GM21786 (cell line): ENCODE data around the gene WSB2.

ENCODE experiments used
- ATAC-seq: cut with Tn5 transposase; IDR thresholded peaks from one replicate; pipeline ENCODE4 v1.9.1; 2021; ENCODE audit not compliant: unreplicated experiment

Gene WSB2

GRCh38 chr12:118063576-118064391 lies 2.8 kb upstream of the WSB2 start:
- no peak for ATAC-seq

GRCh38 chr12:118061873-118062843 lies 1.2 kb upstream of the WSB2 start:
- no peak for ATAC-seq

GRCh38 chr12:118060301-118061010 lies 523 bp downstream of the WSB2 start:
- ATAC-seq: no peak

GRCh38 chr12:118059341-118060191 lies 1.4 kb downstream of the WSB2 start:
- ATAC-seq: no peak

GRCh38 chr12:118058881-118059280 lies 2.1 kb downstream of the WSB2 start:
- ATAC-seq: no peak

- ATAC-seq: no peak
Observed at GRCh38 chr12:118058227-118058626, 2.8 kb downstream of the WSB2 start.

GRCh38 chr12:118055865-118056773 lies 4.9 kb downstream of the WSB2 start:
- ATAC-seq: no peak

- peak; percentile 66 for ATAC-seq
Observed at GRCh38 chr12:118055144-118055557, 5.8 kb downstream of the WSB2 start.

- no peak for ATAC-seq
Observed at GRCh38 chr12:118053071-118053985, 7.7 kb downstream of the WSB2 start.

- ATAC-seq: no peak
Observed at GRCh38 chr12:118052324-118053070, 8.5 kb downstream of the WSB2 start.

GRCh38 chr12:118050972-118051910 lies 9.7 kb downstream of the WSB2 start:
- no peak for ATAC-seq

GRCh38 chr12:118046430-118046829 lies 14.5 kb downstream of the WSB2 start:
- no peak for ATAC-seq

- no peak for ATAC-seq
Observed at GRCh38 chr12:118044577-118044976, 16.4 kb downstream of the WSB2 start.

GRCh38 chr12:118044075-118044474 lies 16.9 kb downstream of the WSB2 start:
- ATAC-seq: no peak

- ATAC-seq: no peak
Observed at GRCh38 chr12:118042091-118042490, 18.9 kb downstream of the WSB2 start.

- ATAC-seq: no peak
Observed at GRCh38 chr12:118038137-118038536, 22.8 kb downstream of the WSB2 start.
